MM.1S (cell line): ENCODE measurements around the gene NCR2.

Experiments
- EZH2 ChIP-seq: fragments of 300-600 bp; sonication (generic); optimal IDR thresholded peaks from 2 replicates; pipeline ENCODE3; 2017; ENCODE audit warnings: low read depth, mild to moderate bottlenecking, antibody characterized with exemption, low read length, mixed read lengths
- EZH2phosphoT487 ChIP-seq: fragments of 300-600 bp; sonication (generic); IDR thresholded peaks from 2 replicates; pipeline ENCODE4 v1.6.1; 2018; ENCODE audit warnings: antibody characterized with exemption, low read length
- TF ChIP-seq, protein P1 (sequence below): fragments of 300-600 bp; sonication (generic); IDR thresholded peaks from 2 replicates; pipeline ENCODE4 v1.5.1; 2016; ENCODE audit warnings: antibody characterized with exemption, low read length, mixed read lengths

DNA sequence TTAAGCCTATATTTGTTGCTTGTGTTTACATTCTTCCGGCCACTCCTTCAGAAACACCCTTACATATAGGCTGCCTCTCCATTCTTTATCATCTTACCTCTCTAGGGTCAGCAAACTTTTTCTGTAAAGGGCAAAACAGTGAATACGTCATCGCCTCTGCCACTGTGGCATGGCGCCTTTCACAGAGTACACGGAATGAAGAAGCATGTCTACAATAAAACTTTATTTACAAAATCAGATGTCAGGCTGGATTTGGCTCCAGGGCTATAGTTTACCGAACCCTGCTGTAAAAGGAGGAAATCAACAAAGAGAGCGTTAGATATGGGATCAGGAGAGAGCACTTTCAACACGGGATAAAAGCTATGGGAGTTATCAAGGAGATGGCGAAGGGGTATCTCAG, 9.3 kb upstream of the NCR2 start:
- TF ChIP-seq, protein P1, sequence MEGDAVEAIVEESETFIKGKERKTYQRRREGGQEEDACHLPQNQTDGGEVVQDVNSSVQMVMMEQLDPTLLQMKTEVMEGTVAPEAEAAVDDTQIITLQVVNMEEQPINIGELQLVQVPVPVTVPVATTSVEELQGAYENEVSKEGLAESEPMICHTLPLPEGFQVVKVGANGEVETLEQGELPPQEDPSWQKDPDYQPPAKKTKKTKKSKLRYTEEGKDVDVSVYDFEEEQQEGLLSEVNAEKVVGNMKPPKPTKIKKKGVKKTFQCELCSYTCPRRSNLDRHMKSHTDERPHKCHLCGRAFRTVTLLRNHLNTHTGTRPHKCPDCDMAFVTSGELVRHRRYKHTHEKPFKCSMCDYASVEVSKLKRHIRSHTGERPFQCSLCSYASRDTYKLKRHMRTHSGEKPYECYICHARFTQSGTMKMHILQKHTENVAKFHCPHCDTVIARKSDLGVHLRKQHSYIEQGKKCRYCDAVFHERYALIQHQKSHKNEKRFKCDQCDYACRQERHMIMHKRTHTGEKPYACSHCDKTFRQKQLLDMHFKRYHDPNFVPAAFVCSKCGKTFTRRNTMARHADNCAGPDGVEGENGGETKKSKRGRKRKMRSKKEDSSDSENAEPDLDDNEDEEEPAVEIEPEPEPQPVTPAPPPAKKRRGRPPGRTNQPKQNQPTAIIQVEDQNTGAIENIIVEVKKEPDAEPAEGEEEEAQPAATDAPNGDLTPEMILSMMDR: no peak
- no peak for TF ChIP-seq EZH2
- TF ChIP-seq EZH2phosphoT487: no peak
